H1 (cell line): ENCODE measurements around the gene TOP2B. TPM values are rescaled to one million over a fixed set of nuclear protein-coding genes. Genes with fewer than 3 reads are reported as not detected.

Experiments used
- CTCF ChIA-PET: fragments of 300-600 bp; sonication (Branson Sonifier 250); formaldehyde crosslinking; loops from one replicate; lab custom pipeline; 2021; ENCODE audit not compliant: partially characterized antibody; lab: Charles Lee
- POLR2A ChIA-PET: fragments of 300-600 bp; sonication (Branson Sonifier 250); formaldehyde crosslinking; loops from one replicate; lab custom pipeline; 2021; ENCODE audit warnings: inconsistent platforms; ENCODE audit not compliant: partially characterized antibody; lab: Charles Lee
- DNase-seq, 2 experiments: peaks; one replicate each; pipeline versions ENCODE4 v3.0.0 to v3.0.0-alpha.2; 2010 to 2022; ENCODE audit warnings: low spot score in 2 of 2, low read depth in 1 of 2, mixed read lengths in 1 of 2
- FAIRE-seq: peaks from 2 replicates; lab custom pipeline; 2011; peaks lifted over from hg19 to GRCh38; lab: Jason Lieb, UNC
- H2AFZ ChIP-seq: 2 replicates; pipeline ENCODE4 v1.8.1; 2012; ENCODE audit warnings: low read length, inconsistent platforms
- H2AK5ac ChIP-seq: 2 replicates; pipeline ENCODE4 v1.6.1; 2013; ENCODE audit warnings: low read depth, low read length
- H2BK120ac ChIP-seq: replicated peaks from 2 replicates; pipeline ENCODE3; 2013; ENCODE audit warnings: low read depth, low read length, inconsistent platforms
- H2BK12ac ChIP-seq: 2 replicates; pipeline ENCODE4 v1.6.1; 2013; ENCODE audit warnings: low read depth, low read length
- H2BK15ac ChIP-seq: 2 replicates; pipeline ENCODE4 v1.6.1; 2013; ENCODE audit warnings: low read length
- H2BK20ac ChIP-seq: 2 replicates; pipeline ENCODE4 v1.6.1; 2013; ENCODE audit warnings: low read length
- H2BK5ac ChIP-seq: 2 replicates; pipeline ENCODE4 v1.6.1; 2013; ENCODE audit warnings: low read depth, low read length
- H3K14ac ChIP-seq: 2 replicates; pipeline ENCODE4 v1.6.1; 2013; ENCODE audit warnings: inconsistent platforms; ENCODE audit not compliant: insufficient read length
- H3K18ac ChIP-seq: 2 replicates; pipeline ENCODE4 v1.6.1; 2013; ENCODE audit warnings: low read length; ENCODE audit errors: extremely low read depth
- H3K23ac ChIP-seq: 2 replicates; pipeline ENCODE4 v1.6.1; 2013; ENCODE audit warnings: inconsistent platforms; ENCODE audit not compliant: insufficient read length
- H3K23me2 ChIP-seq: 2 replicates; pipeline ENCODE4 v1.6.1; 2013; ENCODE audit warnings: low read depth, low read length
- H3K27ac ChIP-seq: 2 replicates; pipeline ENCODE4 v1.6.1; 2011; ENCODE audit warnings: low read depth, low read length, inconsistent platforms
- H3K27me3 ChIP-seq, 4 experiments: replicated peaks in 1 of 4; 1 replicate in 1 of 4; 2 replicates in 3 of 4; pipeline versions ENCODE4 v1.6.1 to v1.8.1; 2011 to 2013; ENCODE audit warnings: low read length in 3 of 4, mild to moderate bottlenecking in 3 of 4, inconsistent platforms in 2 of 4, mixed read lengths in 2 of 4, moderate library complexity in 1 of 4; ENCODE audit not compliant: control insufficient read depth in 3 of 4, insufficient read depth in 3 of 4; ENCODE audit errors: extremely low read depth in 1 of 4
- H3K36me3 ChIP-seq, 4 experiments: 2 replicates each; pipeline versions ENCODE4 v1.6.1 to v1.8.1; 2011 to 2013; ENCODE audit warnings: mild to moderate bottlenecking in 4 of 4, low read length in 3 of 4, moderate library complexity in 2 of 4, control low read depth in 1 of 4, inconsistent platforms in 1 of 4; ENCODE audit not compliant: insufficient read depth in 4 of 4, control insufficient read depth in 2 of 4
- H3K4ac ChIP-seq: replicated peaks from 2 replicates; pipeline ENCODE3; 2013; ENCODE audit warnings: low read length, low read depth, mixed read lengths, inconsistent platforms; ENCODE audit not compliant: insufficient read length
- H3K4me1 ChIP-seq, 4 experiments: replicated peaks in 1 of 4; 1 replicate in 1 of 4; 2 replicates in 3 of 4; pipeline versions ENCODE4 v1.6.1 to v1.8.1; 2011 to 2013; ENCODE audit warnings: low read length in 3 of 4, inconsistent platforms in 2 of 4, mixed read lengths in 1 of 4; ENCODE audit not compliant: insufficient read depth in 4 of 4, control insufficient read depth in 3 of 4
- H3K4me2 ChIP-seq, 2 experiments: 2 replicates each; pipeline versions ENCODE4 v1.6.1 to v1.8.1; 2011 to 2013; ENCODE audit warnings: low read depth in 2 of 2, low read length in 2 of 2, control low read depth in 1 of 2, inconsistent platforms in 1 of 2, mild to moderate bottlenecking in 1 of 2; ENCODE audit not compliant: insufficient read depth in 1 of 2
- H3K4me3 ChIP-seq, 4 experiments: fragments of 200-600, 300-600 bp in 1 of 4; sonication (generic), shearing (Covaris generic), sonication (Bioruptor Twin) in 1 of 4; 2 replicates each; pipeline versions ENCODE4 v1.5.1 to v1.8.1; 2011 to 2016; ENCODE audit warnings: low read length in 4 of 4, low read depth in 3 of 4, control low read depth in 2 of 4, inconsistent platforms in 2 of 4, mild to moderate bottlenecking in 2 of 4, mixed read lengths in 1 of 4, moderate library complexity in 1 of 4; ENCODE audit not compliant: insufficient read depth in 2 of 4; ENCODE audit errors: extremely low read depth in 1 of 4
- H3K56ac ChIP-seq: replicated peaks from 2 replicates; pipeline ENCODE3; 2013; ENCODE audit warnings: low read depth, mild to moderate bottlenecking, mixed read lengths, low read length, inconsistent platforms; ENCODE audit not compliant: insufficient read length
- H3K79me1 ChIP-seq: 2 replicates; pipeline ENCODE4 v1.6.1; 2013; ENCODE audit warnings: low read depth, low read length, control low read depth
- H3K79me2 ChIP-seq, 2 experiments: 2 replicates each; pipeline versions ENCODE4 v1.6.1 to v1.8.1; 2012 to 2013; ENCODE audit warnings: low read length in 2 of 2, mild to moderate bottlenecking in 2 of 2, inconsistent platforms in 1 of 2; ENCODE audit not compliant: insufficient read depth in 2 of 2, control insufficient read depth in 1 of 2
- H3K9ac ChIP-seq, 4 experiments: replicated peaks in 1 of 4; 1 replicate in 1 of 4; 2 replicates in 3 of 4; pipeline versions ENCODE4 v1.6.1 to v1.8.1; 2011 to 2013; ENCODE audit warnings: low read depth in 3 of 4, low read length in 3 of 4, control low read depth in 2 of 4, mild to moderate bottlenecking in 2 of 4, moderate library complexity in 2 of 4, inconsistent platforms in 1 of 4; ENCODE audit errors: extremely low read depth in 1 of 4
- H3K9me3 ChIP-seq, 2 experiments: 2 replicates each; pipeline versions ENCODE4 v1.6.1 to v1.8.1; 2012 to 2013; ENCODE audit warnings: mild to moderate bottlenecking in 2 of 2, moderate library complexity in 2 of 2, control low read depth in 1 of 2, inconsistent platforms in 1 of 2, low read depth in 1 of 2, low read length in 1 of 2, mixed read lengths in 1 of 2; ENCODE audit not compliant: insufficient read depth in 2 of 2
- H4K20me1 ChIP-seq, 2 experiments: replicated peaks in 1 of 2; 2 replicates each; pipeline versions ENCODE3 to v1.8.1; 2011 to 2013; ENCODE audit warnings: inconsistent platforms in 2 of 2, low read length in 2 of 2, mild to moderate bottlenecking in 1 of 2; ENCODE audit not compliant: insufficient read depth in 2 of 2, control insufficient read depth in 1 of 2
- H4K5ac ChIP-seq: 2 replicates; pipeline ENCODE4 v1.6.1; 2013; ENCODE audit warnings: low read length, low read depth, mixed read lengths, inconsistent platforms; ENCODE audit not compliant: insufficient read length
- H4K8ac ChIP-seq: 2 replicates; pipeline ENCODE4 v1.8.0; 2013; ENCODE audit warnings: mild to moderate bottlenecking, moderate library complexity, low read length, inconsistent platforms; ENCODE audit not compliant: insufficient read depth; ENCODE audit errors: extremely low read depth
- H4K91ac ChIP-seq: replicated peaks from 2 replicates; pipeline ENCODE3; 2013; ENCODE audit warnings: low read length, mixed read lengths, inconsistent platforms; ENCODE audit not compliant: insufficient read length
- ASH2L ChIP-seq: fragments of 200-600, 300-600 bp; sonication (generic); IDR thresholded peaks from one replicate; pipeline ENCODE4 v1.7.1; 2017; ENCODE audit warnings: low read length
- BACH1 ChIP-seq: IDR thresholded peaks from 2 replicates; pipeline ENCODE4 v1.6.1; 2012; ENCODE audit warnings: low read length, improper control_type of control experiment
- CREB1 ChIP-seq: IDR thresholded peaks from 2 replicates; pipeline ENCODE4 v1.6.1; 2012; ENCODE audit warnings: inconsistent platforms
- KDM4A ChIP-seq: IDR thresholded peaks from one replicate; pipeline ENCODE4 v1.7.1; 2012; ENCODE audit warnings: low read depth, mild to moderate bottlenecking, moderate library complexity, low read length, inconsistent platforms; ENCODE audit not compliant: severe bottlenecking
- NANOG ChIP-seq: IDR thresholded peaks from 2 replicates; pipeline ENCODE4 v1.6.1; 2011; ENCODE audit warnings: low read length, low read depth, mild to moderate bottlenecking, inconsistent platforms; ENCODE audit not compliant: insufficient read depth, poor library complexity, severe bottlenecking
- NRF1 ChIP-seq: IDR thresholded peaks from 2 replicates; pipeline ENCODE4 v1.6.1; 2011; ENCODE audit warnings: mild to moderate bottlenecking, low read depth, low read length, improper control_type of control experiment
- SAP30 ChIP-seq: fragments of 300-600 bp; sonication (generic); IDR thresholded peaks from 2 replicates; pipeline ENCODE4 v1.7.1; 2012; ENCODE audit warnings: low read length, moderate library complexity, mild to moderate bottlenecking, inconsistent platforms; ENCODE audit not compliant: insufficient read depth, insufficient replicate concordance
- WGBS, 2 experiments: shearing (Covaris generic) in 1 of 2; methylation state at CpG; one replicate each; pipeline versions ENCODE4 v1.1.6 to v1.1.7; 2013 to 2015; ENCODE audit warnings: low lambda C conversion rate in 2 of 2, mixed read lengths in 2 of 2, inconsistent platforms in 1 of 2, low coverage in 1 of 2, missing lambda C conversion rate in 1 of 2; ENCODE audit not compliant: insufficient replicate concordance in 2 of 2, insufficient coverage in 1 of 2, insufficient read length in 1 of 2; ENCODE audit errors: extremely low coverage in 1 of 2, missing lambda C conversion rate in 1 of 2; 5-methylcytosine and 5-hydroxymethylcytosine counted together
- polyA plus RNA-seq, 7 experiments: library from polyadenylated mRNA; depleted of rRNA in 3 of 7; stranded (reverse) in 5 of 7; unstranded in 2 of 7; fragments of >200 nt in 5 of 7; fragments of 200-250 nt in 2 of 7; gene quantifications; 1 replicate in 5 of 7; 2 replicates in 1 of 7; 4 replicates in 1 of 7; pipeline versions ENCODE4 v1.2.1 to v1.2.3, GENCODE V29; 2011 to 2013; ENCODE audit warnings: missing spikeins in 2 of 7, mixed read lengths in 2 of 7
- total RNA-seq: library from RNA; stranded (reverse); fragmentation: NEBNext Ultra II Directional; extraction: Animal tissue kit (Norgen Biotek cat#: 25700); gene quantifications from 2 replicates; pipeline ENCODE4 v1.2.1, GENCODE V29; 2021

TOP2B gene
- total and polyA plus RNA-seq, 2 of the 8 experiments (the other 6 are each of a cell fraction or from before 2014, with no cell fraction given), result 34.9 to 206 TPM

- no peaks in the 10 kb centered on the region for H3K23me2 ChIP-seq
- POLR2A ChIA-PET, result no interaction called here
- no peak for FAIRE-seq
These were observed 84.2 kb downstream of the TOP2B start for GRCh38 chr3:25580534-25580933.

More at GRCh38 chr3:25580534-25580933, 84.2 kb downstream of the TOP2B start:
- H3K4ac ChIP-seq, result no peak overlapping the region
- H4K5ac ChIP-seq, result no peak overlapping the region
- no peak overlapping the region for H2AFZ ChIP-seq
- H3K56ac ChIP-seq, result no peak overlapping the region
- DNase-seq, result no peak
- no peaks in the 10 kb centered on the region for H3K79me2 ChIP-seq
- no peak overlapping the region for H2BK20ac ChIP-seq
- CTCF ChIA-PET, result interaction anchor here (0.6 to 7.0 kb wide), 5 partner anchors 11 to 530 kb away, joined by 3 to 44 read pairs (median 4); no protein-coding TSS in a partner anchor
- H3K9me3 ChIP-seq, result no peaks in the 10 kb centered on the region
- no peaks in the 10 kb centered on the region for H3K79me1 ChIP-seq
- no peak overlapping the region for H3K14ac ChIP-seq
- TF ChIP-seq NRF1 (no peak), SAP30 (no peak), BACH1 (no peak), NANOG (no peak), CREB1 (no peak), ASH2L (no peak), KDM4A (no peak)
- TF ChIP-seq, all 59 proteins: peak for 0
- Histone ChIP-seq H2BK5ac (no peak overlapping the region), H2BK120ac (no peak overlapping the region), H3K4me3 (no peak overlapping the region), H3K27me3 (no peaks in the 10 kb centered on the region), H3K27ac (no peak overlapping the region), H2BK12ac (no peak overlapping the region), H4K8ac (no peak overlapping the region), H4K91ac (no peak overlapping the region), H3K4me1 (no peaks in the 10 kb centered on the region), H2BK15ac (no peak overlapping the region), H3K9ac (no peak overlapping the region), H3K18ac (no peak overlapping the region), H3K36me3 (no peaks in the 10 kb centered on the region), H4K20me1 (no peaks in the 10 kb centered on the region), H3K23ac (no peak overlapping the region), H3K4me2 (no peak overlapping the region), H2AK5ac (no peak overlapping the region)
- 84% methylated on average over 8 of the region's 8 CpGs; no CpG with 5 or more reads in 1 of the 2 experiments for WGBS, 2 experiments
